ENCODE measurements around the gene CFL1.

- TF ChIP-seq, protein P1, sequence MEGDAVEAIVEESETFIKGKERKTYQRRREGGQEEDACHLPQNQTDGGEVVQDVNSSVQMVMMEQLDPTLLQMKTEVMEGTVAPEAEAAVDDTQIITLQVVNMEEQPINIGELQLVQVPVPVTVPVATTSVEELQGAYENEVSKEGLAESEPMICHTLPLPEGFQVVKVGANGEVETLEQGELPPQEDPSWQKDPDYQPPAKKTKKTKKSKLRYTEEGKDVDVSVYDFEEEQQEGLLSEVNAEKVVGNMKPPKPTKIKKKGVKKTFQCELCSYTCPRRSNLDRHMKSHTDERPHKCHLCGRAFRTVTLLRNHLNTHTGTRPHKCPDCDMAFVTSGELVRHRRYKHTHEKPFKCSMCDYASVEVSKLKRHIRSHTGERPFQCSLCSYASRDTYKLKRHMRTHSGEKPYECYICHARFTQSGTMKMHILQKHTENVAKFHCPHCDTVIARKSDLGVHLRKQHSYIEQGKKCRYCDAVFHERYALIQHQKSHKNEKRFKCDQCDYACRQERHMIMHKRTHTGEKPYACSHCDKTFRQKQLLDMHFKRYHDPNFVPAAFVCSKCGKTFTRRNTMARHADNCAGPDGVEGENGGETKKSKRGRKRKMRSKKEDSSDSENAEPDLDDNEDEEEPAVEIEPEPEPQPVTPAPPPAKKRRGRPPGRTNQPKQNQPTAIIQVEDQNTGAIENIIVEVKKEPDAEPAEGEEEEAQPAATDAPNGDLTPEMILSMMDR (IDR thresholded peaks at IDR 0.05) = no peak
- TF ChIP-seq SMC3 (IDR thresholded peaks at IDR 0.05; ENCODE audit: low read depth, low read length) = no peak
- TF ChIP-seq REST (IDR thresholded peaks at IDR 0.05; ENCODE audit: low read depth, low read length) = no peak
- TF ChIP-seq TEAD4 (IDR thresholded peaks at IDR 0.05; ENCODE audit: borderline replicate concordance, insufficient read depth) = no peak
- TF ChIP-seq PBX3 (IDR thresholded peaks at IDR 0.05) = no peak
- TF ChIP-seq MXI1 (IDR thresholded peaks at IDR 0.05; ENCODE audit: low read depth, low read length) = peak; percentile 18; the same call in 1 of the 2 replicates
- TF ChIP-seq CHD2 (IDR thresholded peaks at IDR 0.05; ENCODE audit: low read length, partially characterized antibody) = no peak
- no peak for TF ChIP-seq GATA2 (CRISPR knock-in tag; IDR thresholded peaks at IDR 0.05)
- no peak; the same call in 1 of the 2 replicates for TF ChIP-seq MAX (IDR thresholded peaks at IDR 0.05; ENCODE audit: low read depth)
- TF ChIP-seq FOXJ3 (CRISPR knock-in tag; IDR thresholded peaks at IDR 0.05) = no peak
- TF ChIP-seq EP300 (IDR thresholded peaks at IDR 0.05; ENCODE audit: borderline replicate concordance in 1 of 2, low read depth in 1 of 2, low read length in 1 of 2) = no peak
- no peak for TF ChIP-seq GABPA (IDR thresholded peaks at IDR 0.05; ENCODE audit: low read depth)
Measured at GRCh38 chr11:65887723-65888162, 29.8 kb upstream of the CFL1 start.

Measured in SK-N-SH (cell line).